HG03520 (cell line): ENCODE results near the gene AKT1.

Experiments used
- ATAC-seq: cut with Tn5 transposase; IDR thresholded peaks from one replicate; pipeline ENCODE4 v1.9.1; 2021; ENCODE audit warnings: mild to moderate bottlenecking, moderate library complexity; ENCODE audit not compliant: unreplicated experiment

Gene AKT1

GRCh38 chr14:104787736-104788135 is 7.8 kb downstream of the AKT1 start:
- ATAC-seq = no peak

DNA sequence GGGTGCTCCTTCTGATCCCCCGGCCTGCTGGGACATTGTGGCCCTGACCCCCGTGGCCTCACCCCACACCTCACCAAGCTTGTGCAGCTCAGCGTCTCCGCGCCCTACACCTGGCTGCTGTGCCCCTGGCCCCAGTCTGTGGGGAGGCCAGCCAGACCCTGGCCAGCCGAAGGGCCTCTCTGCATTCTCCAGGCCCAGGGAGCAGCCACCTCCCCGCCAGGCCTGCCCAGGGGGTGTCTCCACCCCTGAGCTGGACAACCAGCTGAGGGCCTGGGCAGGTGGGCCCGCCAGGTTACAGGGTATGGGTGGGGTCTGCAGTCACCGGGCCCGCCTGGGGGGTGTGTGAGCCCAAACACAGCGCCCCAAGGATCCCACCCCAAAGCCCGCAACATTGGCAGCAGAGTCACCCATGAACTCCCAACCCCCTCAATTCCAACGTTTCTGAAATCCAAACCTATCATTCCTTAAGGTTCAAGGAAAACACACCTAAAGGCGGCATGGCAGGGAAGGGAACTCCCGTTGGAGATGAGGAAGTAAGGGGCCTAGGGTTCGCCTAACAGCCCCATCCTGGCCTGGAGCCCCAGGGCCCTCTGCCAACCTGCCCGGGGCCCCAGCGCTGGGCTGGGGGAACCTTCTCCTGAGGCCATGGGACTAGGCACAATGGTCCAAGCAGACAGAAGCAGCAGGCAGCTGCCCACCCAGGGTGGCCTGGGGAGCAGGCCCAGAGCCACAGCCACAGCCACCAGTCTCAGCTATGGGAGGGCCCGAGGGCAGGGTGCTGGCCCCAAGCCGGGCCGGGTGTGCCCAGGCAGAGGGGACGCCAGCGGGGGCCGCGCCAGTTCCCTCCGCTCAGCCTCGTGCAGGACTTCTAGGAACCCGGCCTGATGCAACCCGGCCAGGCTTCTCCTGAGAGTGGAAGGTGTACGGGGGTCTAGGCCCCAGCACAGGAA is 8.5 kb downstream of the AKT1 start:
- no peak for ATAC-seq

DNA sequence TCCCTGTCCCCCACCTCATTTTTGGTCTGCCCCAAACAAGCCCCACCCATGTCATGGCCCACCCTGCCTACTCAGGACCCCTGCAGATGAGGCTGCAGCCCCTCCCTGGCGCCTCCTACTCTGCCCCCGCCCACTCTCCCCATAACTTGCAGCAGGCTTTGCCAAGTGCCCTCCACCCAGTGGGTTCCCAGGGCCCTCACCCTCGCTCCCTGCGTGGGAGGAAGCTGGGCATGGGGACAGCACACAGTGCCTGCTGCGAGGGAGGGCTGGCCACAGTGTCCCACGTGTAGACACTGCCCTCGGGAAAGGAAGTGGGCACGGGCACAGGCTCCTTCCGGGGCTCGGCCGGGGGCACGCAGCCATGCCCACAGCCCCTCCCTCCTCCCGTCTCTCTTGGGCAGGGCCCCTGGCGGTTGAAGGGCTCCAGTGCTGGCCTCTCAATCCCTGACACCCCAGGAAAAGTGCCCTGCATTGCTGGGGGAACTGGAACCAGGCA is 9.4 kb downstream of the AKT1 start:
- ATAC-seq = no peak

GRCh38 chr14:104785708-104786080 is 9.9 kb downstream of the AKT1 start:
- no peak for ATAC-seq

DNA sequence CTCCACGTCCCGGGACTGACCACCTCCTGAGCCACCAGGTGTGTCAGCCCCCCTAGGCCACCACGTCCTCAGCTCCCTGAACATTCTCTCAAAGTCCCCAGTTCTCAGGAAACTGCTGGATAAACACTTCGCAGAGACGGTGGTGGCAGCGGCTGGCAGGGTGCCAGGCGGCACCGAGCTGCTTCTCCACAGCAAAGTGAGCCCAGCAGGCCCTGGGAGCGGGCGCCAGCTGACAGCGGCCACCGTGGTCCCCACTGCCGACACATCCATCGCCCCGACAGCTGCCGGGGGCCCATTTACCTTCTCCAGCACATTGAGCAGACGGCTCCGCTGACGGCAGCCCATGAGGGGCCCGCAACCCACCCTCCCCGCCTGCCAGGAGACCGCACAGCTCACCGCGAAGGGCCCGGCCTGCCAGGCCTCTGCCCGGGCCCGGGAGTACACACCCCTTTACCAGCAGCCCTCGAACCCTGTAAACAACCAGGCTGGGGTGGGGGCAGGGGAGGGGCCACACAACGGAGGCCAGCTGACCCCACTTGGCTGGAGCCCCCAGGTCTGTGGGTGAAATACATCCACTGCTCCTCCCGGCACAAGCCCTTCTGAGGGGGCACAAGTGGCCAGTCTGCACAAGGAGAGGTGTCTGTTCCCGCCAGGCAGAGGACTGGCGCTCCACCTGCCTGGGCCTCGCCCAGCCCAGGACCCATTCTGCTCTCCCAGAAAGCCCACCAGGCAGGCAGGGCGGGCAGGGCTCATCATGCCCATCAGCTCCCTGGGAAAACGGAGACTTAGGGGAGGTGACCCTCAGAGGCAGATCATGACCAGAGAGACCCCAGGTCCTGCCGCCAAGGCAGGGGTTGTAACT is 10.5 kb downstream of the AKT1 start:
- ATAC-seq = no peak

DNA sequence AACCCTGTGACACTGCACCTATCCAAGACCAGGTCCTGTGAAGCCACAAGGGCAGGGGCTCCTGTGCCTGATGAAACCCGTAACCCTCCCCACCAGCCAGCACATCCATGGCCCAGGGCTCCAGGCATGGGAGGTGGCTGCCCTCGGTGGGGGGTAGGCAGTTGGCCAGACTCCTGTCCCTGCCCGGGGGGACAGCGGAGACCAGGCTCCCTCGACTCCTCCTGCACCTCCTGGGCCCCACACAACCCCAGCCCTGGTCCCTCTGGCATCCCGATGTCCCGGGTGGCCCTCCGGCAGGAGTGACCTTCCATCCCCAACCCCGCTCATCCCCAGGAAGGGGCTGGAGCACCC is 11.4 kb downstream of the AKT1 start:
- ATAC-seq = no peak

- ATAC-seq = no peak
These were observed 11.9 kb downstream of the AKT1 start for GRCh38 chr14:104783484-104784217.

GRCh38 chr14:104782808-104783139 is 12.8 kb downstream of the AKT1 start:
- no peak for ATAC-seq

- ATAC-seq = no peak
These were observed 13.3 kb downstream of the AKT1 start for GRCh38 chr14:104782086-104782807.

GRCh38 chr14:104781271-104782077 is 14.1 kb downstream of the AKT1 start:
- ATAC-seq = no peak

- no peak for ATAC-seq
These were observed 15.0 kb downstream of the AKT1 start for GRCh38 chr14:104780513-104781030.

DNA sequence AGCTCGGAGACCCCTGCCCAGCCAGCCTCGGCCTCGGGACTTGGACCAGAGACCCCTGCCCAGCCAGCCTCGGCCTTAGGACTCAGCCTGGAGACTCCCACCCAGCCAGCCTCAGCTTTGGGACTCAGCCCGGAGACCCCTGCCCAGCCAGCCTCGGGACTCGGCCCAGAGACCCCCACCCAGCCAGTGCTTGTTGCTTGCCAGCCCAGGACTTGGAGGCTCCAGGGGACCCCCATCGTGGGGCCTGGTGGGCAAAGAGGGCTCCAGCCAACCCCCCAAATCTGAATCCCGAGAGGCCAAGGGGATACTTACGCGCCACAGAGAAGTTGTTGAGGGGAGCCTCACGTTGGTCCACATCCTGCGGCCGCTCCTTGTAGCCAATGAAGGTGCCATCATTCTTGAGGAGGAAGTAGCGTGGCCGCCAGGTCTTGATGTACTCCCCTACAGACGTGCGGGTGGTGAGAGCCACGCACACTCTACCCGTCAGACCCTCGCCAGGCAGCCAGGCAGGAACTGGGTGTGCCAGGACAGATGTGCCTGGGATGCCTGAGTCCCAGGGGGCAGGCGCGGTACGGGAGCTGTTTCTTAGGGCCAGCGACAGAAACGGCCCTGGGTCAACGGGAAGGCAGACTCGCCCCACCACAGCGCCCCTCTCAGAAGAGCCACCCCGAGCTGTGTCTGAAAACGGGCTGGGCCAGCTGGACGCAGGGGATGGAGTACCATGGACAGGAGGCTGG is 15.6 kb downstream of the AKT1 start:
- no peak for ATAC-seq

DNA sequence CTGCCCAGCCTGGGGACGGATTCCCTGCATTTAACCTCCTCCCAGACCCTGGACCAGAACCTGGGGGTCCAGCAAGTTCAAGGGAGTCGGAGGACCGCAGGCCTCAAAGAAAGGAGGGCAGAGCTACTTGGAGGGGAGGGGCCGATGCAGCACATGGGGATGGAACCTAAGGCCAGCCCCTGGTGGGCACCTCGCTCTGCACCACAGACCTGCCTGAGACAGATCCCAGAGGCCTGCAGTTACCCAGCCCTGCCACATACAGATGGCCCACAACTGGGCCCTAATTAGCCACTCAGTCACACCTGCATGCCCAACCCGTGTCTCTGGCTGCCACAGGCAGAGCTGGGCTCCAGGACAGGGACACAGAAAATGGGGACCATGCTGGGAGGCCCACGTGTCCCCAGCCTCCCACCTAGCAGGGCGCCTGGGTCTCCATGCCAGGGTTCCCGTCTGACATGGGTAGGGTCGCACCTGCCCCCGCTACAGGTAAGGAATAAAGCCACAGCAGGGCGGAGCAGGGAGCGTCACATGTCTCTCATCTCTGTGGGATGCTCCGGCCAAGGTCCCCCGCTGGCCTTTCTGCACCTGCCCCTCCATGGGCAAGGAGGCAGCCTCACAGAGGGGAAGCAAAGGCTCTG is 16.7 kb downstream of the AKT1 start:
- no peak for ATAC-seq

DNA sequence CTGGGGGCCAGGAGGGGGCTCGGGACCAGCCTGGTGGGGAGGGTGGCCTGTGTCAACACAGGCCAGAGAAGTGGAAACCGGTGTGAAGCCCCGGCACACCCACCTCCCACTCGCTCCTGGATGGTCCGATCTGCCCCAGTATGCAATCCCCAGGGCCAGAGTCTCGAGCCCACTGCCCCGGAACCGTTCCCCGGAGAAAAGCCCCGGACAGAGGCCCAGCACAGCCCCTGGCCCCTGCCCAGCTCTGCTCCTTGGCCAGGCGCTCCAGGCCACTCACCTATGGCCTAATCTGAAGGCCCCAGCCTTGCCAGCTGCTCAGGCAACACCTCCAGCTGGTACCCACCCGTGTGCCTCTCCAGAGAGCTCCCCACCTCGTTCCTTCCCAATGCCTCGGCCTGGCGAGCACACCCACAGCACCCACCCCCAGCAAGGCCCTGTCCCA is 17.7 kb downstream of the AKT1 start:
- ATAC-seq = no peak

DNA sequence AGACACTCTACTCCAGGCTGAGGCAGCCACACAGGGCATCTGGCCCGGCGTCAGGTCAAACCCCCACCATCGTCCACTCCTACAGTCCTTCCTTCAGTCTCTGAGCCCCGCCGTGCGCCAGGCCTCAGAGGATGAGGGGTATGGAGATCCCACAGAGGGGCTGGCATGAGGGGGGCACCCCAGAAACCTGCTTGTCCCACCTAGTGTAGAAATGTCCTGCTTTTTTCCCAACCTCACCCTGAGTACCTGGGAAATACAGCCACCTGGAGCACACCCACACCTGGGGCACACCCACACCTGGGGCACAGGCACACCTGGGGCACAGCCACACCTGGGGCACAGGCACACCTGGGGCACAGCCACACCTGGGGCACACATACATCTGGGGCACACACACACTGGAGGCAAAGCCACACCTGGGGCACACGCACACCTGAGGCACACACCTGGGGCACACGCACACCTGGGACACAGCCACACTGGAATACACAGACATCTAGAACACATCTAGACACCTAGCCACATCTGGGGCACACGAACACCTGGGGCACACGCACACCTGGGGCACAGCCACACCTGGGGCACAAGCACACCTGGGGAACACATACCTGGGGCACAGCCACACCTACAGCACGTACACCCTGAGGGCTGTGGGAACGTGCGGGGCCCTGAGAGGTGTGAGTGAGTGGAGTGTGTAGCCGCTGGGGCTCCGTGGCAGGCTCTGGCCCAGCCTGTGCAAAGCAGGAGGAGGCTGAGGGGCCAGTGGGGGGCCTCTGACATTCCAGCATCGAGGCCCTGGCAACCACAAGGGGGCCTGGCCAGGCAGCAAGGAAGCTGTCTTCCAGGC is 18.4 kb downstream of the AKT1 start:
- no peak for ATAC-seq

DNA sequence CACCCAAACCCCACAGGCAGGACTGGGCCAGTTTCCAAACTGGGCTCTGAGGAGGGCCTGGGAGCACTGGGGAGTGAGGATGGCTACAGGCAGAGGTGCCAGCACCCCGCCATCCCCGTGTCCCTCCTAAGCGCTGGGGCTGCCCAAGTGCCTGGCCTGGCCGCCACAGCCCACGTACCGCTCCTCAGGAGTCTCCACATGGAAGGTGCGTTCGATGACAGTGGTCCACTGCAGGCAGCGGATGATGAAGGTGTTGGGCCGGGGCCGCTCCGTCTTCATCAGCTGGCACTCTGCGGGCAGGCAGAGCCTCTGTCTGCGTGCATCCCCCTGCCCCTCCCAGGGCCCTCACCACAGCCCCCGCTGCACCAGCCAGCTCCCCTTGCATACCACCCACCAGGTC is 19.1 kb downstream of the AKT1 start:
- no peak for ATAC-seq

GRCh38 chr14:104775073-104775489 is 20.5 kb downstream of the AKT1 start:
- no peak for ATAC-seq
